ENCODE measurements around the gene HOXA7. TPM values are rescaled to one million over a fixed set of nuclear protein-coding genes. Genes with fewer than 3 reads are reported as not detected.

The HOXA7 gene
- total RNA-seq, 2 experiments from 2014 or later, result not detected

- no peaks in the 10 kb centered on the region for H3K9me3 Mint-ChIP-seq
- peaks cover 85% of the 10 kb centered on the region for H3K27me3 Mint-ChIP-seq
- H3K36me3 Mint-ChIP-seq (ENCODE audit: low read depth), result no peaks in the 10 kb centered on the region
- ATAC-seq, result no peak
- H3K27ac Mint-ChIP-seq, result no peak overlapping the region
- ChIA-PET CTCF (interaction anchor here (0.9 kb wide), 1 partner anchor 543 kb away, joined by 3 read pairs; no protein-coding TSS in a partner anchor), POLR2A (no interaction called here)
- no peak overlapping the region for H3K4me3 Mint-ChIP-seq
- no peak for DNase-seq
- intact Hi-C loops (cut with micrococcal nuclease), result loop anchor here (5.0 to 10.0 kb wide), 2 partner anchors 36 to 721 kb away; partner anchors contain the start of gene HOXA9
- H3K4me1 Mint-ChIP-seq (ENCODE audit: low read depth), result peaks cover 32% of the 10 kb centered on the region
- TF ChIP-seq CTCF (IDR thresholded peaks at IDR 0.05), result no peak
Measured at GRCh38 chr7:27203365-27203953, 47.0 kb upstream of the HOXA7 start.

- no peak for DNase-seq
- ATAC-seq, result no peak
- Mint-ChIP-seq H3K27ac (no peak overlapping the region), H3K4me1 (ENCODE audit: low read depth) (peaks cover 37% of the 10 kb centered on the region), H3K27me3 (peaks cover 86% of the 10 kb centered on the region), H3K9me3 (no peaks in the 10 kb centered on the region), H3K36me3 (ENCODE audit: low read depth) (no peaks in the 10 kb centered on the region), H3K4me3 (no peak overlapping the region)
- TF ChIP-seq CTCF (IDR thresholded peaks at IDR 0.05), result no peak
- intact Hi-C loops (cut with micrococcal nuclease), result loop anchor here (5.0 to 10.0 kb wide), 2 partner anchors 35 to 722 kb away; partner anchors contain the start of gene HOXA9
- ChIA-PET POLR2A (no interaction called here), CTCF (interaction anchor here (0.9 to 2.3 kb wide), 2 partner anchors 8 to 543 kb away, joined by 3 to 8 read pairs; no protein-coding TSS in a partner anchor)
Measured at GRCh38 chr7:27202862-27203134, 46.3 kb upstream of the HOXA7 start.

GRCh38 chr7:27202018-27202861 lies 45.8 kb upstream of the HOXA7 start:
- ATAC-seq (no peak), DNase-seq (no peak)
- no peak overlapping the region for H3K4me3 Mint-ChIP-seq
- H3K27me3 Mint-ChIP-seq, result peaks cover 86% of the 10 kb centered on the region
- no peaks in the 10 kb centered on the region for H3K36me3 Mint-ChIP-seq (ENCODE audit: low read depth)
- no peak for TF ChIP-seq CTCF (IDR thresholded peaks at IDR 0.05)
- H3K9me3 Mint-ChIP-seq, result no peaks in the 10 kb centered on the region
- no peak overlapping the region for H3K27ac Mint-ChIP-seq
- POLR2A ChIA-PET, result no interaction called here
- peaks cover 37% of the 10 kb centered on the region for H3K4me1 Mint-ChIP-seq (ENCODE audit: low read depth)
- intact Hi-C loops (cut with micrococcal nuclease), result loop anchor here (5.0 to 10.0 kb wide), 2 partner anchors 35 to 723 kb away; partner anchors contain the start of gene HOXA9
- CTCF ChIA-PET, result interaction anchor here (2.3 kb wide), 1 partner anchor 9 kb away, joined by 8 read pairs; no protein-coding TSS in a partner anchor

- Mint-ChIP-seq H3K27ac (no peak overlapping the region), H3K9me3 (no peaks in the 10 kb centered on the region), H3K36me3 (ENCODE audit: low read depth) (no peaks in the 10 kb centered on the region), H3K4me3 (no peak overlapping the region), H3K4me1 (ENCODE audit: low read depth) (peaks cover 37% of the 10 kb centered on the region), H3K27me3 (peaks cover 84% of the 10 kb centered on the region)
- intact Hi-C loops (cut with micrococcal nuclease), result loop anchor here (5.0 to 10.0 kb wide), 2 partner anchors 34 to 723 kb away; partner anchors contain the start of gene HOXA9
- POLR2A ChIA-PET, result interaction anchor here (0.5 kb wide), 1 partner anchor 219 kb away, joined by 3 read pairs; no protein-coding TSS in a partner anchor
- DNase-seq (no peak), ATAC-seq (no peak)
- TF ChIP-seq CTCF (IDR thresholded peaks at IDR 0.05), result no peak
- CTCF ChIA-PET, result interaction anchor here (2.3 kb wide), 1 partner anchor 9 kb away, joined by 8 read pairs; no protein-coding TSS in a partner anchor
Measured at GRCh38 chr7:27201580-27202017, 45.1 kb upstream of the HOXA7 start.

Data from activated CD8-positive, alpha-beta T cell treated with anti-CD3 and anti-CD28 coated beads for 36 hours (primary cell).